HG02973 (cell line): ENCODE measurements around the gene CXCL11.
"Not testable (repeated sequence)": the region's sequence is repeated elsewhere in the genome, so short reads cannot be mapped to it uniquely, and the experiment has no call there.

Experiments
- ATAC-seq: cut with Tn5 transposase; IDR thresholded peaks from one replicate; pipeline ENCODE4 v1.9.1; 2021; ENCODE audit warnings: moderate library complexity; ENCODE audit not compliant: unreplicated experiment

Gene CXCL11

GRCh38 chr4:76043306-76043705 is 7.4 kb upstream of the CXCL11 start:
- ATAC-seq: not testable (repeated sequence)

DNA sequence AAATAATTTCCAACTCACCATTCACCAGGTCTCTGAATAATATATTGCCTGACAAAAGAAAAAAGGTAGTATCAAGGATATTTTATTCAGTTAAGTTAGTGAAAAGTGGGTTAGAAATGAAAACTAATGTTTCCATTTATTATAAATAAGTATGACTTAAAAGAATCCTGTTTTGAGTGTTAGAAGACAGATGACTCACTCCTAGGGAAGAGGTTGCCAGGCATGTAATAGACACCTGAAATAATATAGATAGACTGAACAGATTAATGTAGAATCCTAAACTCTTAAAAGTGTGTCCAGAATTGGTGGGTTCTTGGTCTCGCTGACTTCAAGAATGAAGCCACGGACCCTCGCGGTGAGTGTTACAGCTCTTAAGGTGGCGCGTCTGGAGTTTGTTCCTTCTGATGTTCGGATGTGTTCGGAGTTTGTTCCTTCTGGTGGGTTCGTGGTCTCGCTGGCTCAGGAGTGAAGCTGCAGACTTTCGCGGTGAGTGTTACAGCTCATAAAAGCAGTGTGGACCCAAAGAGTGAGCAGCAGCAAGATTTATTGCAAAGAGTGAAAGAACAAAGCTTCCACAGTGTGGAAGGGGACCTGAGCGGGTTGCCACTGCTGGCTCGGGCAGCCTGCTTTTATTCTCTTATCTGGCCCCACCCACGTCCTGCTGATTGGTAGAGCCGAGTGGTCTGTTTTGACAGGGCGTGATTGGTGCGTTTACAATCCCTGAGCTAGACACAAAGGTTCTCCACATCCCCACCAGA is 6.5 kb upstream of the CXCL11 start:
- not testable (repeated sequence) for ATAC-seq

- ATAC-seq: no peak
These were observed 985 bp upstream of the CXCL11 start for GRCh38 chr4:76036855-76037254.

GRCh38 chr4:76035141-76035540 is 729 bp downstream of the CXCL11 start:
- no peak for ATAC-seq

GRCh38 chr4:76029300-76029699 is 6.6 kb downstream of the CXCL11 start:
- ATAC-seq: no peak

GRCh38 chr4:76028350-76028765 is 7.5 kb downstream of the CXCL11 start:
- ATAC-seq: no peak

DNA sequence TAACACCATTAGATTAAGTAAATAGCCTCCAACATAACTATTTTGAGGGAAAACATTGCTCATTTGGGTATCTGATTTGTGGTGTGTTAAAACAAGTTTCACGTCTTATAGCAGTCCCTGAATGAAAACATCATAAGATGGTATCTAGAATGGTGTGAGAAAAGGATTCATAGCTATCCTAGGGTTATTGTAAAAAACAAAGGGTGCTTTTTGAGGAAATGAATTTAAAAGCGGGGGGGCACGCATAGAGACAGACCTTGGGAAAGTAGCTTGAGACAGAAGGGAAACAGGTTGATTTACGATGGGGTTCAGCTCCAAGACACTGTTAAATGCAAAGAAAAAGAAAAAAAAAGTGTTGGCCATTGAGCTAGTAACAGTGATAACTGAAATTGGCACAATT is 11.8 kb downstream of the CXCL11 start:
- ATAC-seq: no peak

- ATAC-seq: no peak
These were observed 12.5 kb downstream of the CXCL11 start, which contains the start of gene CXCL10 for GRCh38 chr4:76023389-76023788. Gene CXCL10, minus strand, starts transcription at chr4:76023497. Its CDS starts 66 bp downstream, at chr4:76023431.

DNA sequence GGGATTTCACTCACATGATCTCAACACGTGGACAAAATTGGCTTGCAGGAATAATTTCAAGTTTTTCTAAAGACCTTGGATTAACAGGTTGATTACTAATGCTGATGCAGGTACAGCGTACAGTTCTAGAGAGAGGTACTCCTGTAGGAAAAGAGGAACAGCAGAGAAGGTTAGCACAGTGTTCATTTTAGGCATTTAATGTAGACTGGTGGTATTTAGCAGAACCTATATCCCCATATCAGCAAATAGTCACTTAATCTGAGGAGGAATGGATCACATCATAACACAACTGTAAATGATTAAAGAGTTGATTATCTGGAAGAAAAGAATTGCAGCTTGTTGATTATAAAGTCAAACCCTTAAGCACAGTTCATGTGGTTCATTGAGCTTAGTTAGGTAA is 13.2 kb downstream of the CXCL11 start:
- ATAC-seq: no peak

DNA sequence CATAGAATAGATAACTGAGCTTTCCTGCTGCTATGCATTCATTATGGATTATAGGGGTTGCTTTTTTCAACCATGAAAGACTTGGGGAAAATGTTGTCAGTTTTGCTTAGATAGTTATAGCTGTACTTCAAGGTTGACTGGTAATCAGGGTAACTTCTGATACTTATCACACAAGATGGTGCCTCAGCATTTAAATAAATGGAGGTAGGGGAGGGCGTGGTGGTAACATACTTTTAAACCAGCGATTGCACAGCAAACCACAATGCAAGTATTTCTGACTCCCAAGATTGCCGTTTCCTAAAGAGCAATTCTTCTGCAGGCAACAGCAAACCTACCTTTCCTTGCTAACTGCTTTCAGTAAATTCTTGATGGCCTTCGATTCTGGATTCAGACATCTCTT is 13.8 kb downstream of the CXCL11 start:
- no peak for ATAC-seq

GRCh38 chr4:76017056-76017686 is 18.7 kb downstream of the CXCL11 start:
- ATAC-seq: no peak

DNA sequence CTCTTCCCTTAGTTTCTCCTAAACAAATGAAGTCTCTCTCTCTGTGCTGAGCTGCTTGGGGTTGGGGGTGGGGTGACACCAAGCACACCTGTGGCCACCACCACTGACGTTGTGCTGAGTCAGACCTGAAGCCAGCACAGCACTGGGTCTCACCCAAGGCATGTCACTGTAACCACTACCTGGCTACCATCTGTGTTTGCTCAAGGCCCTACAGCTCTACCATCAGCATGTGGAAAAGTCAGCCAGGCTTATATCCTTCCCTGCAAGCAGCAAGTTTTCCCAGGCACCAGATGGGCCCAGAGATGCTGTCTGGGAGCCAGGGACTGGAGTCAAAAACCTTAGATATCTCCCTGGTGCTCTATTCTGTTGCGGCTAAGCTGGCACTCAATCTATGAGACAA is 19.5 kb downstream of the CXCL11 start:
- ATAC-seq: peak; percentile 79

- ATAC-seq: no peak
These were observed 22.3 kb downstream of the CXCL11 start for GRCh38 chr4:76013540-76013939.

DNA sequence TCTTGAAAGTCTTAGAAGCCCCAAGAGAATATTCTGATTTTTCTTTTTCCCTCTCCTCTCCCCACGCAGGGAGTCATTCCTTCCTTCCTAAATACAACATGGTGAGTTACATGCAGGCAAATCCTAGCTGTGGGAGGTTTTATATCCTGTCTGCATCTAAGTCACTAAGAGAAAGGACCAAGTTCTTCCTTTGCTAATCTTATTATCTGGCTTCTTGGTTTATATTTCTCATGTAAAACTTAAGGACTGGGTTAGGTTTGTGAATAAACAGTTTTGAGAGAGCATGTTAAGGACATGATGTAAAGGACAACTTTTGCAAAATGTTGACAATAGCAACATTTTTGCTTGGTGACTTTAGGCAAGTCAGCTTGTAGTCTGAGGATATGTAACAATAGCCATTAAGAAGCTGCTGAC is 23.5 kb downstream of the CXCL11 start:
- no peak for ATAC-seq

- no peak for ATAC-seq
These were observed 24.0 kb downstream of the CXCL11 start for GRCh38 chr4:76011700-76012387.

DNA sequence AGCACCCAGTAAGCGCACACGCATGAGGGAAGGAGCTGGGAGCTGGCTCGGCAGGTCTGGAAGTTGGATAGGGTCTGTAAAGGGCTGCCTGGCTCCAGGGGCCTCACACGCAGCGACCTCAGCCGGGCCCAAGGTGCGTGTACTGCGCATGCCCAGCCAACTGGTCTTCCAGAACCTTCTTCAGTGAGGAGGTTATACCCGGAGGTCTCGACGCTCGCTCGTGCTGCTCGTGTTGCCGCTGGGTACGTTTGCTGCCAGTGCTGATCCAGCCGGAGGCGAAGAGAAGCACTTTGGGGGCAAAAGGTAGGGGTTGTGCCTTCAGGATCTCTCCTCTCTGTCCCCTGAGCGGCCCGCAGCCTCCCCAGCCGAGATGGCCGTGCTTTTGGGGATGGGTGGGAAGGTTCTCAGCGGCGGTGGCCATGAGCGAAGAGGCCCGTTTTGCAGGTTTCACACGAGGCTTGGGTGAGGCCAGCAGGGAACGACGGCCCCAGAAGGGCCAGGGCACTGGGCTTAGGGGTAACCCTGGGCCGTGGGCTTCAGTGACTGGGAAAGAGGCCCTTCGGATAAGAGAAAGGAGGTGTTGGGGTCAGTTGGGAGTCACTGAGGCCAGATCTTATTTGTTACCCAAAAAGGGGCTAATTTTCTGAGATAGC is 24.7 kb downstream of the CXCL11 start:
- no peak for ATAC-seq

DNA sequence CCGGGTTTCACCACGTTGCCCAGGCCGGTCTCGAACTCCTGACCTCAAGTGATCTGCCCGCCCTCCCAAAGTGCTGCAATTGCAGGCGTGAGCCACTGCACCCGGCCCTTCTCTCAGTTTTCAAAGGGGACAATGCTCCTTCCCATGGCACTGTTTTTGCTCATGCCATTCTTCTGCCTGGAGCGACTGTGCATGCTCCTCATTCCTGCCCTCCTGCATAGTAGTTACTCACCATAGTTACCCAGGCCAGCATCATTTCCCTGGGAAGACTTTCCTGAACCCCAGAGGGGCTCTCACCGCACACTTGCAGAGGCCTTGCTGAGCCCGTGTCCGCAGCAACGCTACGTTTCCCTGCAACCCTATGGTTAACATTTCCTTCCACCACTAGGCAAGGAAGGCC is 25.3 kb downstream of the CXCL11 start:
- no peak for ATAC-seq

- ATAC-seq: no peak
These were observed 26.6 kb downstream of the CXCL11 start for GRCh38 chr4:76009311-76009710.

GRCh38 chr4:76007089-76007862 is 28.6 kb downstream of the CXCL11 start, which contains the start of gene CXCL9:
Gene CXCL9, minus strand, starts transcription at chr4:76007509. Its CDS starts 60 bp downstream, at chr4:76007449.
- no peak for ATAC-seq

DNA sequence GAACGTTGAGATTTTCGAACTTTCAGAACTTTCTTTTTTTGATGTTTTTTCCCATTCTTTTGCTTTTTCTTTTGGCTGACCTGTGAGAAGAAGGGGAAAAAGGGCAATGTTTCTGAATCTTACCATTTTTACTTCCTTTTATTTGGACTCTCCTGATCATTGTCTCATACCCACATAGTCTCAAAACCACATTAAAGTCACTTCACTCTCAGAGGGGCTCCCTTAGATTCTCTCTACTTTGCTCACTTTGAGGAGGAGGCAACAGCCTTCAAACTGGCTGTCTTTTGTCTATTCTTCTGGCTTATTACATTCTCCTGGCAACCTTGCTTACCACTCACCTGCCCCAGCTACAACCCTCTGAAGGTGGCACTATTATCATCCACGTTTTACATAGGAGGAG is 32.2 kb downstream of the CXCL11 start:
- no peak for ATAC-seq

DNA sequence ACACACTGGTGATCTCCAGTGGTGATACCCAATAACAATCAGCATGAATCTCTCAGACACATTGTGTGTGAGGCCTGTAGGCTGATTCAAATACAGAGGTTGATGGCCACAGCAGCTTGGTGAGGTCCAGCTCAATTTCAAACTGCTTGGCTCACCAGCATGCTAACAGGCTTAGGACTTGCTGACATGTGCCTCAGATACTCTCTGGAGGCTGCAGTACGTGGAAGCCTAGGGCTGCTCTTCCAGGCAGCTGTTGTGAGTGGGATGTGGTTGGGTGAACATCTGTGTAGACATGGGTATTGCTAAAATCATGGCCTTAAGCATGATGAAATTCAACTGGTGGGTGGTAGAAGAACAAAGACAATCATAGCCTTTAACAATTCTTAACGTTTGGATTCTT is 32.8 kb downstream of the CXCL11 start:
- no peak for ATAC-seq
